ENCODE measurements around the gene RS1.

RS1 gene

DNA sequence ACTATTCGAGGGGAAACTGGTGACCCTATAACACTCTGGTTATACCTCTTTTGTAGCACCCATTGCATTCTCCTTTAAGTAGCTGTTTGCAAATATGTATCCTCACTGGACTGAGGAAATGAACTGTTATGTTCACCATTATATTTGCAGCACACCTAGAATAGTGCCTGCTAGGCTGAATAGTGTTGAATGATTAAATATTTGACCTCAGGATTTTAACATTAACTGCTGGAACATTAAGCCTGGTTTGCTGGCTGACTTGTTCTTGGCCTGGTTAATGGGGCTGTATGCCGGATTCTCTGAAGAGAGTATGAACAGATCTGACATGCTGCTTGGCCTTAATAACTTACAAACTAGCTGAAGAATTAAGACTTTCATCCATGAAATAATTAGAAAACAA lies 80.1 kb downstream of the RS1 start:
- Mint-ChIP-seq H3K4me1 (ENCODE audit: low read depth) (no peaks in the 10 kb centered on the region), H3K36me3 (ENCODE audit: low read depth) (peaks cover 12% of the 10 kb centered on the region), H3K27ac (no peak overlapping the region), H3K4me3 (no peak overlapping the region), H3K27me3 (no peaks in the 10 kb centered on the region), H3K9me3 (no peaks in the 10 kb centered on the region)

Measured in stimulated activated naive CD8-positive, alpha-beta T cell treated with anti-CD3 and anti-CD28 coated beads, Interleukin-15, Interleukin-2, amounts not matched to agents 100 ng/mL and 50 ng/mL, for 24 hours (primary cell).